Testis (tissue), 3 donors: Measurements from ENCODE around the gene SRL. TPM values are rescaled to one million over a fixed set of nuclear protein-coding genes. Genes with fewer than 3 reads are reported as not detected.

Experiments used
- DNase-seq: peaks from one replicate; pipeline ENCODE4 v3.0.0-alpha.2; 2019
- H3K27ac ChIP-seq, 2 donors: fragments of 200-600 bp; sonication (generic); one replicate each; pipeline ENCODE4 v1.5.1; 2019
- H3K27me3 ChIP-seq: fragments of 200-600 bp; sonication (generic); one replicate; pipeline ENCODE4 v1.5.1; 2019
- H3K36me3 ChIP-seq: fragments of 200-600 bp; sonication (generic); one replicate; pipeline ENCODE4 v1.5.1; 2017; ENCODE audit warnings: low read depth; ENCODE audit errors: missing control alignments
- H3K4me1 ChIP-seq: fragments of 200-600 bp; sonication (generic); one replicate; pipeline ENCODE4 v1.5.1; 2019
- H3K4me3 ChIP-seq, 2 donors: fragments of 200-600 bp; sonication (generic); one replicate each; pipeline ENCODE4 v1.5.1; 2017 to 2019
- H3K9me3 ChIP-seq: fragments of 200-600 bp; sonication (generic); one replicate; pipeline ENCODE4 v1.5.1; 2017
- POLR2A ChIP-seq: fragments of 450-650 bp; IDR thresholded peaks from one replicate; pipeline ENCODE4 v1.6.1; 2017; ENCODE audit warnings: antibody characterized with exemption, mild to moderate bottlenecking, moderate library complexity
- WGBS, 2 donors: methylation state at CpG; one replicate each; pipeline ENCODE4 v1.1.5; 2018; 5-methylcytosine and 5-hydroxymethylcytosine counted together
- intact Hi-C: fragments of 100-400 bp; cut with DNase I; formaldehyde crosslinking; loops from one replicate; pipeline ENCODE4 v1.15.1; 2023; ENCODE audit warnings: low total_unique reads
- polyA plus RNA-seq: library from polyadenylated mRNA; stranded (reverse); fragments of 350-450 nt; fragmentation: Illumina TruSeq; extraction: RNeasy Lipid Tissue Mini Kit (QIAGEN cat#74804); gene quantifications from one replicate; pipeline ENCODE4 v1.2.3, GENCODE V29; 2014; ENCODE audit warnings: low read depth, low replicate concordance; ENCODE audit not compliant: insufficient read depth
- total RNA-seq, 2 donors: library from RNA; depleted of rRNA; stranded (reverse); fragments of >200 nt; gene quantifications; one replicate each; pipeline ENCODE4 v1.2.3, GENCODE V29; 2016
- TF ChIP-seq, protein P1 (sequence below), 3 experiments: fragments of 450-650 bp in 2 of 3; fragments of 200-600 bp in 1 of 3; sonication (generic) in 1 of 3; IDR thresholded peaks; one replicate each; pipeline ENCODE4 v1.5.1; 2016 to 2019; ENCODE audit warnings: antibody characterized with exemption in 3 of 3, mild to moderate bottlenecking in 2 of 3, moderate library complexity in 1 of 3

The SRL gene
- total and polyA plus RNA-seq, 3 donors from 2014 or later = 1.5 to 4.7 (median 2.5) TPM

DNA sequence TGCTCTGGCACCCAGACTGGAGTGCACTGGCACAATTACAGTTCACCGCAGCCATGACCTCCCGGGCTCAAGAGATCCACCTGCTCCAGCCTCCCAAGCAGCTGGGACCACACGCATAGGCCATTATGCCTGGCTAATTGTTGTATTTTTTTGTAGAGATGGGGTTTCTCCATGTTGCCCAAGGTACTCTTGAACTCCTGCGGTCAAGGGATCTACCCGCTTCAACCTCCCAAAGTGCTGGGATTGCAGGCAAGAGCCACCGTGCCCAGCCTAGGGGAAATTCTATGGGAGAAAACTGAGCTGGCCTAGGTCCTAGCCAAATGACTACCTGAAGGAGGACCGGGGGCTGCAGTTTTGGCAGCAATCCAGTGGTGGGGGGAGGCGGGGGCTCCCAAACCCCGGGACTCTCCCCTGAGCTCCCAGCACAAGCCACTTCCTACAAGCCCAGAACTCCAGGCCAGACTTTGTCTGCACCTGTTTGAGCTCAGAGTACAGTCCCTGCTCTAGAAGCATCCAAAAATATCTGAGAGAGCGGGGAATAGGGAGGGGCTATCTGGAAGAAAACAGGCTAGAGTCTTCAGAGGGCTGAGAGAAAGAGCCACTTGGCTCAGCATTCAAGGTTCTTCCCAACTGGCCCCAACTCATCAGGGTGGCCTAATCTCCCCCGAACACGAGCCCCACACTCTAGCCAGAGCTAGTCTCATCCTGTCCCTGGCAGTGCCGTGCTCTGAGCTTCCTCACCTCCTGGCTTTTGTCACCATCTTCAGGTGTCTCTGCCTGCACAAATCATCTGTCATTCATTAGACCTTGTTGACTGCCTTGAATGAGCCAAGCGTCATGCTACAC, 9.1 kb downstream of the SRL start:
- Histone ChIP-seq H3K27me3 (no peaks in the 10 kb centered on the region), H3K4me3 (no peak overlapping the region), H3K27ac (peak overlapping the region; percentile 36 to 68), H3K36me3 (no peaks in the 10 kb centered on the region), H3K4me1 (no peaks in the 10 kb centered on the region), H3K9me3 (no peaks in the 10 kb centered on the region)
- no peak for TF ChIP-seq POLR2A
- TF ChIP-seq, protein P1, sequence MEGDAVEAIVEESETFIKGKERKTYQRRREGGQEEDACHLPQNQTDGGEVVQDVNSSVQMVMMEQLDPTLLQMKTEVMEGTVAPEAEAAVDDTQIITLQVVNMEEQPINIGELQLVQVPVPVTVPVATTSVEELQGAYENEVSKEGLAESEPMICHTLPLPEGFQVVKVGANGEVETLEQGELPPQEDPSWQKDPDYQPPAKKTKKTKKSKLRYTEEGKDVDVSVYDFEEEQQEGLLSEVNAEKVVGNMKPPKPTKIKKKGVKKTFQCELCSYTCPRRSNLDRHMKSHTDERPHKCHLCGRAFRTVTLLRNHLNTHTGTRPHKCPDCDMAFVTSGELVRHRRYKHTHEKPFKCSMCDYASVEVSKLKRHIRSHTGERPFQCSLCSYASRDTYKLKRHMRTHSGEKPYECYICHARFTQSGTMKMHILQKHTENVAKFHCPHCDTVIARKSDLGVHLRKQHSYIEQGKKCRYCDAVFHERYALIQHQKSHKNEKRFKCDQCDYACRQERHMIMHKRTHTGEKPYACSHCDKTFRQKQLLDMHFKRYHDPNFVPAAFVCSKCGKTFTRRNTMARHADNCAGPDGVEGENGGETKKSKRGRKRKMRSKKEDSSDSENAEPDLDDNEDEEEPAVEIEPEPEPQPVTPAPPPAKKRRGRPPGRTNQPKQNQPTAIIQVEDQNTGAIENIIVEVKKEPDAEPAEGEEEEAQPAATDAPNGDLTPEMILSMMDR (IDR thresholded peaks at IDR 0.05) = no peak
- intact Hi-C loops = no loop called here
- 61 to 72% methylated on average over 13 to 14 of the region's 14 CpGs for WGBS, 2 donors
- DNase-seq = peak; percentile 62

DNA sequence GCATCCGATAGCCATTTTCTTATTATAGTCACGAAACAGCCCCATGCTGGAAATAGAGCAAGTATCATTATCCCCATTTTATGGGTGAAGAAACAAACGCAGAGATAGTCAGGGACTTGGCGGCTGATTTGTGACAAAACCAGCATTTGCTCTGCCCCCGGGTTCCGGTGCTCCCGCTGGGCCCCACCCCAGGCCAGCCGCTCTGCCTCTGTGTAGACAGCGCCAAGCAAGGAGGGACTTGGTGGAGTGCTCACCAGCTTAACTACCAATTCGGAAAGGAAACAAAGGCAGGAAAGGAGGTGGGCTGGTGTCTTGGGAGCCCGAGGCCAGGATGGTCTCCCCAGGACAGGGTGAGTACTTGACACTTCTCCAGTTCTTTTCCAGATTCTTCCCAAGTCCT, 10.0 kb downstream of the SRL start:
- Histone ChIP-seq H3K36me3 (no peaks in the 10 kb centered on the region), H3K4me3 (no peak overlapping the region), H3K27ac (no peak overlapping the region), H3K4me1 (no peaks in the 10 kb centered on the region), H3K27me3 (no peaks in the 10 kb centered on the region), H3K9me3 (no peaks in the 10 kb centered on the region)
- intact Hi-C loops = no loop called here
- DNase-seq = no peak
- 83 to 89% methylated on average over 11 of the region's 11 CpGs for WGBS, 2 donors
- TF ChIP-seq, protein P1 (IDR thresholded peaks at IDR 0.05) = no peak
- no peak for TF ChIP-seq POLR2A

DNA sequence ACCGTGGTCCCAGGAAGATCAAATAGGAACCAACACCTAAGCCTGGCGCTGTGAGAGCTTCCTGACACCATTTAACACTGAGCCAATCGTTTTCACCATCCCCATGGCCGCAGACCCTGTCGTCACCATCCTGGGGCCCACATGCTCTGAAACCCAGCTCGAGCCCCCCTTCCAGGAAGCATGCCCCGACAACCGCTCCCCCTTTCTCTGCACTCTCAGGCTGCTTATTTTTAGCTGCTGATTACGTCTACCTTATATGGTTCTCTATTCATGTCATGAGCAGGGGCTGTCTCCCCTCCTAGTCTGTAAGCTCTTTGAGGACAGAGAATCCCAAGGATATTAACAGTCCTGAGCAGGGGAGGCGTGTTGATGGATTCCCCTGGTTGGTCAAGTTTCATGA, 10.5 kb downstream of the SRL start:
- no peak for DNase-seq
- Histone ChIP-seq H3K4me1 (no peaks in the 10 kb centered on the region), H3K36me3 (no peaks in the 10 kb centered on the region), H3K9me3 (no peaks in the 10 kb centered on the region), H3K27ac (no peak overlapping the region), H3K27me3 (no peaks in the 10 kb centered on the region), H3K4me3 (no peak overlapping the region)
- intact Hi-C loops = no loop called here
- 88 to 89% methylated on average over 10 of the region's 10 CpGs for WGBS, 2 donors
- TF ChIP-seq, protein P1 (IDR thresholded peaks at IDR 0.05) = no peak
- no peak for TF ChIP-seq POLR2A

DNA sequence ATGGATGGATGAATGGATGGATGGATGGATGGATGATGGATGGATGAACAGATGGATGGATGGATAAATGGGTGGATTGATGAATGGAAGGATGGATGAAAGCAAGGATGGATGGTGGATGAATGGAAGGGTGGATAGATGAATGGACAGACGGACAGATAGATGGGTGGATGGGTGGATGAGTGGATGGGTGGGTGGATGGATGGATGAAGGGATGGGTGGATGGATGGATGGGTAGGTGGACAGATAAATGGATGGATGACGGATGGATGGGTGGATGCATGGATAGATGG, 14.9 kb downstream of the SRL start:
- Histone ChIP-seq H3K36me3 (no peaks in the 10 kb centered on the region), H3K9me3 (no peaks in the 10 kb centered on the region), H3K4me3 (no peak overlapping the region), H3K27me3 (no peaks in the 10 kb centered on the region), H3K4me1 (no peaks in the 10 kb centered on the region), H3K27ac (no peak overlapping the region)
- no peak for DNase-seq
- TF ChIP-seq POLR2A = no peak
- TF ChIP-seq, protein P1 (IDR thresholded peaks at IDR 0.05) = no peak
- intact Hi-C loops = no loop called here
- 96% methylated on average over 2 of the region's 2 CpGs for WGBS, 2 donors
